Keratinocyte (primary cell): Measurements from ENCODE around the gene PLD5.

Source experiments
- EZH2 ChIP-seq: IDR thresholded peaks from one replicate; pipeline ENCODE4 v1.6.1; 2012; ENCODE audit warnings: inconsistent platforms, mild to moderate bottlenecking, low read length, moderate library complexity
- TF ChIP-seq, protein P1 (sequence below), 3 experiments: IDR thresholded peaks in 1 of 3; conservative IDR thresholded peaks in 1 of 3; optimal IDR thresholded peaks in 1 of 3; 2 replicates in 2 of 3; 3 replicates in 1 of 3; pipeline versions ENCODE3 to v1.5.1; 2011; ENCODE audit warnings: low read length in 3 of 3, mild to moderate bottlenecking in 3 of 3, moderate library complexity in 2 of 3, control low read depth in 1 of 3, inconsistent platforms in 1 of 3; ENCODE audit not compliant: insufficient read depth in 2 of 3; ENCODE audit errors: extremely low read depth in 1 of 3

DNA sequence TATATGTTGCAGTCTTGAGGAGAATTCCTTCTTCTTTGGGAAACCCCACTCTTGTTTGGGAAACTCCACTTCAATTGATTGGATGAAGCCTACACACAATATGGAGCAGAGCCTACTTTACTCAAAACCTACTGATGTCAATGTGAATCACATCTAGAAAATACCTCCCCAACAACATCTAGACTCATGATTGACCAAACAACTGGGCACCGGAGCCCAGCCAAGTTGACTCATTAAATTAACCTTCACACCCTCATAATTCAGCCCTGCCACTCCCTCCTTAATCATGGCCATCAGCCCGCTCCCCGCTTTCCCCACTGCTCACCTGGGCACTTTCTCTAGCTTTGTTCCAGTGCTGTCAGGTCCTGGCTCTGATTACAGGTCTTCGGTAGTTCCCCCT is 317.5 kb downstream of the PLD5 start:
- TF ChIP-seq, protein P1, sequence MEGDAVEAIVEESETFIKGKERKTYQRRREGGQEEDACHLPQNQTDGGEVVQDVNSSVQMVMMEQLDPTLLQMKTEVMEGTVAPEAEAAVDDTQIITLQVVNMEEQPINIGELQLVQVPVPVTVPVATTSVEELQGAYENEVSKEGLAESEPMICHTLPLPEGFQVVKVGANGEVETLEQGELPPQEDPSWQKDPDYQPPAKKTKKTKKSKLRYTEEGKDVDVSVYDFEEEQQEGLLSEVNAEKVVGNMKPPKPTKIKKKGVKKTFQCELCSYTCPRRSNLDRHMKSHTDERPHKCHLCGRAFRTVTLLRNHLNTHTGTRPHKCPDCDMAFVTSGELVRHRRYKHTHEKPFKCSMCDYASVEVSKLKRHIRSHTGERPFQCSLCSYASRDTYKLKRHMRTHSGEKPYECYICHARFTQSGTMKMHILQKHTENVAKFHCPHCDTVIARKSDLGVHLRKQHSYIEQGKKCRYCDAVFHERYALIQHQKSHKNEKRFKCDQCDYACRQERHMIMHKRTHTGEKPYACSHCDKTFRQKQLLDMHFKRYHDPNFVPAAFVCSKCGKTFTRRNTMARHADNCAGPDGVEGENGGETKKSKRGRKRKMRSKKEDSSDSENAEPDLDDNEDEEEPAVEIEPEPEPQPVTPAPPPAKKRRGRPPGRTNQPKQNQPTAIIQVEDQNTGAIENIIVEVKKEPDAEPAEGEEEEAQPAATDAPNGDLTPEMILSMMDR (optimal IDR thresholded peaks at IDR 0.05 in 1 of 3, IDR thresholded peaks at IDR 0.05 in 1 of 3, conservative IDR thresholded peaks at IDR 0.05 in 1 of 3; ENCODE audit: extremely low read depth in 1 of 3, insufficient read depth in 2 of 3, low read length in 3 of 3): no peak
- no peak for TF ChIP-seq EZH2
